GM12878 (cell line): ENCODE results near the gene DTX2. TPM values are rescaled to one million over a fixed set of nuclear protein-coding genes. Genes with fewer than 3 reads are reported as not detected.
"Not testable (repeated sequence)": the region's sequence is repeated elsewhere in the genome, so short reads cannot be mapped to it uniquely, and the experiment has no call there.

Source experiments
- ATAC-seq: fragments of 200-7000 bp; cut with Tn5 transposase; 3 replicates; pipeline ENCODE4 v1.9.1; 2020; ENCODE audit warnings: mild to moderate bottlenecking, moderate library complexity
- BruUV-seq: library from RNA; stranded (reverse); fragments of 400-500 nt; replicated peaks from 2 replicates; lab custom pipeline; 2021; lab: Mats Ljungman, UMichigan
- CTCF ChIA-PET: fragments of 300-600 bp; sonication (Branson Sonifier 250); formaldehyde crosslinking; extraction: SDS; loops from one replicate; lab custom pipeline; 2021; ENCODE audit warnings: inconsistent platforms; lab: Yijun Ruan, JAX
- POLR2A ChIA-PET: fragments of 350-600 bp; formaldehyde crosslinking; extraction: SDS; loops from one replicate; lab custom pipeline; 2021; ENCODE audit warnings: inconsistent platforms; lab: Charles Lee
- RAD21 ChIA-PET: fragments of 300-600 bp; sonication (Branson Sonifier 250); formaldehyde crosslinking; loops from one replicate; lab custom pipeline; 2023; ENCODE audit warnings: antibody characterized with exemption; ENCODE audit not compliant: unreplicated experiment; lab: Charles Lee
- SMC1A ChIA-PET: fragments of 300-600 bp; sonication (Branson Sonifier 250); formaldehyde crosslinking; loops from one replicate; lab custom pipeline; 2023; ENCODE audit not compliant: unreplicated experiment, uncharacterized antibody; lab: Charles Lee
- DNase-seq: peaks from one replicate; pipeline ENCODE4 v3.0.0-alpha.2; 2011; ENCODE audit warnings: low read depth, low spot score
- FAIRE-seq: peaks from 3 replicates; lab custom pipeline; 2011; peaks lifted over from hg19 to GRCh38; lab: Jason Lieb, UNC
- H2AFZ ChIP-seq: 2 replicates; pipeline ENCODE4 v1.6.0; 2011; ENCODE audit warnings: low read depth, low read length, control low read depth; ENCODE audit not compliant: control insufficient read depth
- H3K27ac ChIP-seq: 2 replicates; pipeline ENCODE4 v1.5.1; 2011; ENCODE audit warnings: control low read depth; ENCODE audit not compliant: control insufficient read depth, insufficient read depth
- H3K27me3 ChIP-seq, 2 experiments: replicated peaks in 1 of 2; 2 replicates each; pipeline versions ENCODE4 v1.6.0 to v1.6.1; 2011; ENCODE audit warnings: low read length in 1 of 2; ENCODE audit not compliant: control insufficient read depth in 2 of 2, insufficient read depth in 2 of 2
- H3K36me3 ChIP-seq, 2 experiments: 2 replicates each; pipeline ENCODE4 v1.5.1; 2011; ENCODE audit warnings: low read length in 1 of 2; ENCODE audit not compliant: control insufficient read depth in 2 of 2, insufficient read depth in 2 of 2
- H3K4me1 ChIP-seq: 2 replicates; pipeline ENCODE4 v1.6.1; 2011; ENCODE audit warnings: mild to moderate bottlenecking, low read length, moderate library complexity, mixed read lengths; ENCODE audit not compliant: control insufficient read depth, insufficient read depth
- H3K4me2 ChIP-seq: 2 replicates; pipeline ENCODE4 v1.6.0; 2011; ENCODE audit warnings: control low read depth; ENCODE audit not compliant: control insufficient read depth, insufficient read depth
- H3K4me3 ChIP-seq: fragments of 200-600 bp; sonication (generic); 2 replicates; pipeline ENCODE4 v1.5.1; 2016
- H3K79me2 ChIP-seq: 2 replicates; pipeline ENCODE4 v1.6.0; 2011; ENCODE audit warnings: low read length; ENCODE audit not compliant: control insufficient read depth, insufficient read depth
- H3K9ac ChIP-seq: 2 replicates; pipeline ENCODE4 v1.8.0; 2011; ENCODE audit warnings: low read length, control low read depth, mixed read lengths; ENCODE audit not compliant: control insufficient read depth, insufficient read depth
- H3K9me3 ChIP-seq: replicated peaks from 3 replicates; pipeline ENCODE4 v1.5.1; 2011; ENCODE audit warnings: mild to moderate bottlenecking, low read length; ENCODE audit not compliant: control insufficient read depth, insufficient read depth
- H4K20me1 ChIP-seq: 2 replicates; pipeline ENCODE4 v1.6.0; 2011; ENCODE audit not compliant: control insufficient read depth, insufficient read depth
- PKNOX1 ChIP-seq: fragments of 450-650 bp; IDR thresholded peaks from 2 replicates; pipeline ENCODE4 v1.6.1; 2016; ENCODE audit warnings: mild to moderate bottlenecking
- SPI1 ChIP-seq: IDR thresholded peaks from 2 replicates; pipeline ENCODE4 v1.6.1; 2011; ENCODE audit warnings: low read depth, mild to moderate bottlenecking, low read length, moderate library complexity, borderline replicate concordance; ENCODE audit not compliant: insufficient read depth
- WGBS: methylation state at CpG from one replicate; pipeline ENCODE4 v1.1.6; 2016; ENCODE audit warnings: low lambda C conversion rate; ENCODE audit not compliant: insufficient replicate concordance, insufficient coverage; ENCODE audit errors: missing lambda C conversion rate; 5-methylcytosine and 5-hydroxymethylcytosine counted together
- in situ Hi-C: fragments of 300-500 bp; cut with MboI; formaldehyde crosslinking; loops from 9 replicates; pipeline ENCODE4 v1.14.3; 2018; ENCODE audit warnings: mixed read lengths
- intact Hi-C: fragments of 100-400 bp; cut with micrococcal nuclease; formaldehyde crosslinking; loops from one replicate; pipeline ENCODE4 v1.14.2; 2022; ENCODE audit not compliant: unreplicated experiment
- polyA plus RNA-seq, 11 experiments: library from polyadenylated mRNA; depleted of rRNA in 4 of 11; unstranded in 6 of 11; stranded (reverse) in 5 of 11; fragments of >200 nt; fragmentation: Nextera tagmentation in 4 of 11; fragmentation: Illumina TruSeq in 1 of 11; extraction: Ambion mirVana in 4 of 11; extraction: Trizol in 1 of 11; gene quantifications; 1 replicate in 1 of 11; 2 replicates in 10 of 11; pipeline versions ENCODE4 v1.2.1 to v1.2.3, GENCODE V29; 2011 to 2016; ENCODE audit warnings: inconsistent platforms in 2 of 11, missing spikeins in 2 of 11, low read depth in 1 of 11
- total RNA-seq, 4 experiments: library from RNA; depleted of rRNA in 3 of 4; stranded (reverse); fragments of >200 nt in 3 of 4; fragmentation: Illumina TruSeq in 1 of 4; extraction: Trizol in 1 of 4; gene quantifications; 2 replicates each; pipeline versions ENCODE4 v1.2.1 to v1.2.3, GENCODE V29; 2013 to 2021
- TF ChIP-seq, protein P1 (sequence below): fragments of 450-650 bp; IDR thresholded peaks from 2 replicates; pipeline ENCODE4 v1.6.1; 2017; ENCODE audit warnings: mild to moderate bottlenecking, moderate library complexity

The DTX2 gene
- total and polyA plus RNA-seq, 10 of the 15 experiments (the other 5 are each of a cell fraction or from before 2014, with no cell fraction given) = 0.14 to 31.0 (median 11.0) TPM

DNA sequence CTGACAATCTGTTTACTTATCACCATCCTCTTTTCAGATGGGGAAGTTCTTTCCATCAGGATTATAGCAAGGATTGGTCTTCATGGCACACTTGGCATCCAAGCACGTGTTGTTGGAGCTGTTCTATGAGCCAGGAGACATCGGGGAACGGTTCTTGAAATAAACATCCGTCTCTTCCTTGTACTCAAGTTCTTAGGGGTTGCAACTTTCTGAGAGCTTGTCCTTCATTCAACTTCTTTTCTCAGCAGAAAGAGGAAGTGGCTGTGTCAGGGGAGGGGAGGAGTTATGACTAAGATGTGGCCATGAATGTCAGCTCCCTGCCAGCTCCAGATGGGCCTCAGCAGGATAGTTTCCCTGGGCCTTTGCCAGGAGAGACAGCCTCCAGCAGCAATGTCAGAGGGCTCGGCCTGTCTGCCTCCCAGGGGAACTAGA is 15.9 kb upstream of the DTX2 start:
- WGBS = 3% methylated on average over 4 of the region's 5 CpGs
- BruUV-seq, in situ Hi-C loops, POLR2A ChIA-PET, H4K20me1 ChIP-seq, intact Hi-C loops, H3K36me3 ChIP-seq, RAD21 ChIA-PET, H3K9me3 ChIP-seq, SMC1A ChIA-PET, CTCF ChIA-PET, H3K79me2 ChIP-seq, H3K4me3 ChIP-seq, H3K27me3 ChIP-seq: not testable (repeated sequence)
- peak; percentile 86 for TF ChIP-seq SPI1
- TF ChIP-seq, protein P1, sequence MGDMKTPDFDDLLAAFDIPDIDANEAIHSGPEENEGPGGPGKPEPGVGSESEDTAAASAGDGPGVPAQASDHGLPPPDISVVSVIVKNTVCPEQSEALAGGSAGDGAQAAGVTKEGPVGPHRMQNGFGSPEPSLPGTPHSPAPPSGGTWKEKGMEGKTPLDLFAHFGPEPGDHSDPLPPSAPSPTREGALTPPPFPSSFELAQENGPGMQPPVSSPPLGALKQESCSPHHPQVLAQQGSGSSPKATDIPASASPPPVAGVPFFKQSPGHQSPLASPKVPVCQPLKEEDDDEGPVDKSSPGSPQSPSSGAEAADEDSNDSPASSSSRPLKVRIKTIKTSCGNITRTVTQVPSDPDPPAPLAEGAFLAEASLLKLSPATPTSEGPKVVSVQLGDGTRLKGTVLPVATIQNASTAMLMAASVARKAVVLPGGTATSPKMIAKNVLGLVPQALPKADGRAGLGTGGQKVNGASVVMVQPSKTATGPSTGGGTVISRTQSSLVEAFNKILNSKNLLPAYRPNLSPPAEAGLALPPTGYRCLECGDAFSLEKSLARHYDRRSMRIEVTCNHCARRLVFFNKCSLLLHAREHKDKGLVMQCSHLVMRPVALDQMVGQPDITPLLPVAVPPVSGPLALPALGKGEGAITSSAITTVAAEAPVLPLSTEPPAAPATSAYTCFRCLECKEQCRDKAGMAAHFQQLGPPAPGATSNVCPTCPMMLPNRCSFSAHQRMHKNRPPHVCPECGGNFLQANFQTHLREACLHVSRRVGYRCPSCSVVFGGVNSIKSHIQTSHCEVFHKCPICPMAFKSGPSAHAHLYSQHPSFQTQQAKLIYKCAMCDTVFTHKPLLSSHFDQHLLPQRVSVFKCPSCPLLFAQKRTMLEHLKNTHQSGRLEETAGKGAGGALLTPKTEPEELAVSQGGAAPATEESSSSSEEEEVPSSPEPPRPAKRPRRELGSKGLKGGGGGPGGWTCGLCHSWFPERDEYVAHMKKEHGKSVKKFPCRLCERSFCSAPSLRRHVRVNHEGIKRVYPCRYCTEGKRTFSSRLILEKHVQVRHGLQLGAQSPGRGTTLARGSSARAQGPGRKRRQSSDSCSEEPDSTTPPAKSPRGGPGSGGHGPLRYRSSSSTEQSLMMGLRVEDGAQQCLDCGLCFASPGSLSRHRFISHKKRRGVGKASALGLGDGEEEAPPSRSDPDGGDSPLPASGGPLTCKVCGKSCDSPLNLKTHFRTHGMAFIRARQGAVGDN = peak; percentile 62; the same call in 1 of the 2 replicates
- TF ChIP-seq PKNOX1 = peak; percentile 38; the same call in 1 of the 2 replicates
- H3K4me1 ChIP-seq = peaks cover 12% of the 10 kb centered on the region
- peak overlapping the region; percentile 85 for H2AFZ ChIP-seq
- H3K27ac ChIP-seq = peak overlapping the region; percentile 68
- DNase-seq (peak; percentile 41), FAIRE-seq (peak; percentile 99), ATAC-seq (peak; percentile 88)
- peak overlapping the region; percentile 29; the same call in 1 of the 2 replicates for H3K9ac ChIP-seq
- H3K4me2 ChIP-seq = peak overlapping the region; percentile 66; the same call in 1 of the 2 replicates

DNA sequence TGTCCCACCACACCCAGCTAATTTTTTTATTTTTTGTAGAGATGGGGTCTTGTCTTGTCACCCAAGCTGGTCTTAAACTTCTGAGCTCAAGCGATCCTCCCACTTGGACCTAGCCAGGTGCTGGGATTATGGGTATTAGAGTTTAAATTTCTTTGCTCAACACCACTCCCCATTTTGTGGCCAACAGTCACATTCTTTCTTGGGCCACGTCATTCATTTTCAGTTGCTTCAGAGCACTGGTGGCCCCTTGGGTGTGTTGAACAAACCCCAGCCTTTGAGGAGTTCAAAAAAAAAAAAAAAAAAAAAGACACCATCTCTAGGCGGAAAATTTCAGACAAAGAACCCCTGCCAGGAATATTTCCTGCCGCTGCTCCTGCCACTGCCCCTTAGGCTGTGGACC is 4.5 kb upstream of the DTX2 start:
- in situ Hi-C loops, intact Hi-C loops, RAD21 ChIA-PET, DNase-seq, H3K27ac ChIP-seq, H3K36me3 ChIP-seq, BruUV-seq, H3K9ac ChIP-seq, ATAC-seq, H3K79me2 ChIP-seq, H3K4me1 ChIP-seq, H3K4me2 ChIP-seq, H4K20me1 ChIP-seq, H3K4me3 ChIP-seq, H2AFZ ChIP-seq, H3K27me3 ChIP-seq, CTCF ChIA-PET, SMC1A ChIA-PET, FAIRE-seq, H3K9me3 ChIP-seq, POLR2A ChIA-PET: not testable (repeated sequence)
- no CpG with 5 or more reads among the region's 4 CpGs for WGBS

GRCh38 chr7:76458504-76458903 is 3.0 kb upstream of the DTX2 start:
- WGBS = 20% methylated on average over 2 of the region's 4 CpGs
- H3K79me2 ChIP-seq, H3K36me3 ChIP-seq, H4K20me1 ChIP-seq, BruUV-seq, intact Hi-C loops, POLR2A ChIA-PET, CTCF ChIA-PET, DNase-seq, H3K9ac ChIP-seq, H3K27me3 ChIP-seq, RAD21 ChIA-PET, FAIRE-seq, H3K4me2 ChIP-seq, H3K27ac ChIP-seq, H3K9me3 ChIP-seq, in situ Hi-C loops, H3K4me1 ChIP-seq, ATAC-seq, H3K4me3 ChIP-seq, SMC1A ChIA-PET, H2AFZ ChIP-seq: not testable (repeated sequence)
